GM19395 (cell line): ENCODE measurements around the gene WDR59.

Experiments
- ATAC-seq: cut with Tn5 transposase; IDR thresholded peaks from one replicate; pipeline ENCODE4 v1.9.1; 2021; ENCODE audit warnings: mild to moderate bottlenecking, moderate library complexity; ENCODE audit not compliant: unreplicated experiment

Gene WDR59

GRCh38 chr16:74903901-74904678 is 80.8 kb downstream of the WDR59 start:
- ATAC-seq: no peak

GRCh38 chr16:74903120-74903519 is 81.8 kb downstream of the WDR59 start:
- no peak for ATAC-seq

- ATAC-seq: no peak
Measured at GRCh38 chr16:74902161-74902560, 82.8 kb downstream of the WDR59 start.

GRCh38 chr16:74901606-74902005 is 83.3 kb downstream of the WDR59 start:
- no peak for ATAC-seq

GRCh38 chr16:74899816-74900215 is 85.1 kb downstream of the WDR59 start:
- ATAC-seq: no peak

- ATAC-seq: no peak
Measured at GRCh38 chr16:74898659-74899058, 86.3 kb downstream of the WDR59 start.

GRCh38 chr16:74896389-74897370 is 88.2 kb downstream of the WDR59 start:
- ATAC-seq: no peak

- ATAC-seq: no peak
Measured at GRCh38 chr16:74893541-74893940, 91.4 kb downstream of the WDR59 start.

- peak; percentile 98 for ATAC-seq
Measured at GRCh38 chr16:74892574-74893461, 92.1 kb downstream of the WDR59 start.

GRCh38 chr16:74888888-74889287 is 96.0 kb downstream of the WDR59 start:
- ATAC-seq: no peak

GRCh38 chr16:74888232-74888862 is 96.6 kb downstream of the WDR59 start:
- ATAC-seq: no peak

- ATAC-seq: no peak
Measured at GRCh38 chr16:74887084-74887483, 97.8 kb downstream of the WDR59 start.

GRCh38 chr16:74877706-74878105 is 107.2 kb downstream of the WDR59 start:
- ATAC-seq: no peak

GRCh38 chr16:74874912-74875546 is 109.9 kb downstream of the WDR59 start:
- ATAC-seq: no peak

- ATAC-seq: no peak
Measured at GRCh38 chr16:74874123-74874522, 110.8 kb downstream of the WDR59 start.

- no peak for ATAC-seq
Measured at GRCh38 chr16:74872302-74872701, 112.6 kb downstream of the WDR59 start.

GRCh38 chr16:74871608-74872007 is 113.3 kb downstream of the WDR59 start:
- ATAC-seq: no peak

- ATAC-seq: no peak
Measured at GRCh38 chr16:74868501-74868900, 116.4 kb downstream of the WDR59 start.

GRCh38 chr16:74868035-74868434 is 116.9 kb downstream of the WDR59 start:
- ATAC-seq: no peak
